ENCODE results near the gene SUDS3. TPM values are rescaled to one million over a fixed set of nuclear protein-coding genes. Genes with fewer than 3 reads are reported as not detected.

The SUDS3 gene
- total and polyA plus RNA-seq, 2 donors (not counting 1 experiment from before 2014, with no cell fraction given): 12.1 to 53.9 TPM

DNA sequence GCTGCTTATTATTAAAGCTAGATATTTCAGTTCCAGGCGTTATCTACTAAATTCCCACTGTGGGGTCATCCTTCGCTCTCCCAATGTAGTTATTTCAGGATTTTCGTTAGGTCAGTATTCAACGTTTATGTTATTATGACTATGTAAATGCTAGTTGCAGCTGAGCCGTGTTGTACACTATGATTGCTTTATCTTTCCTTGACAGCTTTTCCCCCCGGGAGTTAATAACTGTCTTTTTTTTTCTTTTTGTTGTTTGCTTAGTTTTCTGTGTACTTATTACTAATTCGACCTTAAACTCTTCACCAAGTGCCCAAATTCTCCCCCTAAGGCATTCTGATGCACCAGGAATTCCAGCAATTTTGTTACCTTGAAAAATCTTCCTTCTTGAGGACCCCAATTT is 48.5 kb downstream of the SUDS3 start:
- H3K4me1 ChIP-seq (ENCODE audit: control insufficient read depth in 2 of 2, insufficient read depth in 2 of 2, low read length in 2 of 2): no peaks in the 10 kb centered on the region
- Mint-ChIP-seq H3K4me1 (no peaks in the 10 kb centered on the region), H3K4me3 (no peak overlapping the region), H3K27me3 (no peaks in the 10 kb centered on the region), H3K27ac (no peak overlapping the region), H3K9me3 (ENCODE audit: insufficient read depth) (no peaks in the 10 kb centered on the region)
- H3K9ac ChIP-seq (ENCODE audit: low read length): no peak overlapping the region
- ChIA-PET CTCF (no interaction called here), POLR2A (no interaction called here)
- no peak overlapping the region for H3K27ac ChIP-seq (ENCODE audit: low read length in 2 of 2)
- TF ChIP-seq EZH2 (IDR thresholded peaks at IDR 0.05; ENCODE audit: borderline replicate concordance, insufficient read depth, low read depth, low read length, poor library complexity, severe bottlenecking): no peak
- H3K27me3 ChIP-seq (replicated peaks in 1 of 4; ENCODE audit: control extremely low read depth in 1 of 4, control insufficient read depth in 3 of 4, insufficient read depth in 4 of 4, low read length in 3 of 4): no peaks in the 10 kb centered on the region
- H3K9me3 ChIP-seq (ENCODE audit: control extremely low read depth in 1 of 3, control insufficient read depth in 2 of 3, insufficient read depth in 1 of 3, low read length in 2 of 3): no peaks in the 10 kb centered on the region
- H2AFZ ChIP-seq (ENCODE audit: insufficient read depth, low read depth, low read length, poor library complexity, severe bottlenecking): no peak overlapping the region
- intact Hi-C loops (cut with micrococcal nuclease): no loop called here
- no peaks in the 10 kb centered on the region for H3K36me3 ChIP-seq (replicated peaks in 1 of 2; ENCODE audit: control extremely low read depth in 1 of 2, control insufficient read depth in 1 of 2, extremely low read depth in 1 of 2, insufficient read depth in 2 of 2, low read length in 1 of 2)
- no peaks in the 10 kb centered on the region for H3K79me2 ChIP-seq (ENCODE audit: control insufficient read depth, insufficient read depth, low read length)
- DNase-seq: no peak
- H4K20me1 ChIP-seq (ENCODE audit: control insufficient read depth, insufficient read depth, low read length, poor library complexity, severe bottlenecking): no peaks in the 10 kb centered on the region
- ATAC-seq (ENCODE audit: low read depth): no peak
- H3K4me2 ChIP-seq (replicated peaks; ENCODE audit: low read depth, low read length, poor library complexity, severe bottlenecking): no peak overlapping the region
- no peak overlapping the region for H3K4me3 ChIP-seq (ENCODE audit: control extremely low read depth in 1 of 5, extremely low read depth in 1 of 5, insufficient read depth in 1 of 5, low read depth in 2 of 5, low read length in 4 of 5)
- WGBS (ENCODE audit: insufficient coverage): no CpG with 5 or more reads among the region's 7 CpGs

DNA sequence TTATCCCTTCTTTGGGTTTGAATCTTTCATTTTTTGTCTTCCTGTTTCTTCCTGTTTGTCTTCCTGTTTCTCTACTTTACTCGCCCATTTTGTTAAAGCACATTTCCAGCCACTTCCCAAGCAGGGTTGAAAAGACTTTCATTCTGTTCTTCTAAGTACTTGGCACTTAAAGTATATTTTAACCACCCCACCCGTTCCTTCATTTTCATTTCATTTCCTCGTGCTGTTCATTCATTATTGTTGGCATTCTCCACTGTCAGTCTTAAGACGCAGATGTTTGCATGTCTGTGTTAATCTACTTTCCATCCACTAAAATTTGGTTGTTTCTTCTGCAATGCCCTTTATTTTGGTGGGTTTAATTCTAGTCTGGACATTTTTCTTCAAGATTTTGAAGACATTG is 49.0 kb downstream of the SUDS3 start:
- Mint-ChIP-seq H3K9me3 (ENCODE audit: insufficient read depth) (no peaks in the 10 kb centered on the region), H3K27me3 (no peaks in the 10 kb centered on the region), H3K27ac (no peak overlapping the region), H3K4me1 (no peaks in the 10 kb centered on the region), H3K4me3 (no peak overlapping the region)
- CTCF ChIA-PET: no interaction called here
- H3K36me3 ChIP-seq (replicated peaks in 1 of 2; ENCODE audit: control extremely low read depth in 1 of 2, control insufficient read depth in 1 of 2, extremely low read depth in 1 of 2, insufficient read depth in 2 of 2, low read length in 1 of 2): no peaks in the 10 kb centered on the region
- TF ChIP-seq, protein P1, sequence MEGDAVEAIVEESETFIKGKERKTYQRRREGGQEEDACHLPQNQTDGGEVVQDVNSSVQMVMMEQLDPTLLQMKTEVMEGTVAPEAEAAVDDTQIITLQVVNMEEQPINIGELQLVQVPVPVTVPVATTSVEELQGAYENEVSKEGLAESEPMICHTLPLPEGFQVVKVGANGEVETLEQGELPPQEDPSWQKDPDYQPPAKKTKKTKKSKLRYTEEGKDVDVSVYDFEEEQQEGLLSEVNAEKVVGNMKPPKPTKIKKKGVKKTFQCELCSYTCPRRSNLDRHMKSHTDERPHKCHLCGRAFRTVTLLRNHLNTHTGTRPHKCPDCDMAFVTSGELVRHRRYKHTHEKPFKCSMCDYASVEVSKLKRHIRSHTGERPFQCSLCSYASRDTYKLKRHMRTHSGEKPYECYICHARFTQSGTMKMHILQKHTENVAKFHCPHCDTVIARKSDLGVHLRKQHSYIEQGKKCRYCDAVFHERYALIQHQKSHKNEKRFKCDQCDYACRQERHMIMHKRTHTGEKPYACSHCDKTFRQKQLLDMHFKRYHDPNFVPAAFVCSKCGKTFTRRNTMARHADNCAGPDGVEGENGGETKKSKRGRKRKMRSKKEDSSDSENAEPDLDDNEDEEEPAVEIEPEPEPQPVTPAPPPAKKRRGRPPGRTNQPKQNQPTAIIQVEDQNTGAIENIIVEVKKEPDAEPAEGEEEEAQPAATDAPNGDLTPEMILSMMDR (IDR thresholded peaks at IDR 0.05): no peak
- TF ChIP-seq EZH2 (IDR thresholded peaks at IDR 0.05; ENCODE audit: borderline replicate concordance, insufficient read depth, low read depth, low read length, poor library complexity, severe bottlenecking): no peak
- H4K20me1 ChIP-seq (ENCODE audit: control insufficient read depth, insufficient read depth, low read length, poor library complexity, severe bottlenecking): no peaks in the 10 kb centered on the region
- no peaks in the 10 kb centered on the region for H3K79me2 ChIP-seq (ENCODE audit: control insufficient read depth, insufficient read depth, low read length)
- H3K27ac ChIP-seq (ENCODE audit: low read length in 2 of 2): no peak overlapping the region
- ATAC-seq (ENCODE audit: low read depth) (no peak), DNase-seq (no peak)
- intact Hi-C loops (cut with micrococcal nuclease): no loop called here
- H3K9me3 ChIP-seq (ENCODE audit: control extremely low read depth in 1 of 3, control insufficient read depth in 2 of 3, insufficient read depth in 1 of 3, low read length in 2 of 3): no peaks in the 10 kb centered on the region
- H3K9ac ChIP-seq (ENCODE audit: low read length): no peak overlapping the region
- no peak overlapping the region for H3K4me2 ChIP-seq (replicated peaks; ENCODE audit: low read depth, low read length, poor library complexity, severe bottlenecking)
- no peaks in the 10 kb centered on the region for H3K4me1 ChIP-seq (ENCODE audit: control insufficient read depth in 2 of 2, insufficient read depth in 2 of 2, low read length in 2 of 2)
- WGBS (ENCODE audit: insufficient coverage): 73% methylated on average over 3 of the region's 4 CpGs
- POLR2A ChIA-PET: no interaction called here
- no peak overlapping the region for H3K4me3 ChIP-seq (ENCODE audit: control extremely low read depth in 1 of 5, extremely low read depth in 1 of 5, insufficient read depth in 1 of 5, low read depth in 2 of 5, low read length in 4 of 5)
- H3K27me3 ChIP-seq (replicated peaks in 1 of 4; ENCODE audit: control extremely low read depth in 1 of 4, control insufficient read depth in 3 of 4, insufficient read depth in 4 of 4, low read length in 3 of 4): no peaks in the 10 kb centered on the region
- H2AFZ ChIP-seq (ENCODE audit: insufficient read depth, low read depth, low read length, poor library complexity, severe bottlenecking): no peak overlapping the region
